ENCODE measurements around the gene MRPS12.

MRPS12 gene

DNA sequence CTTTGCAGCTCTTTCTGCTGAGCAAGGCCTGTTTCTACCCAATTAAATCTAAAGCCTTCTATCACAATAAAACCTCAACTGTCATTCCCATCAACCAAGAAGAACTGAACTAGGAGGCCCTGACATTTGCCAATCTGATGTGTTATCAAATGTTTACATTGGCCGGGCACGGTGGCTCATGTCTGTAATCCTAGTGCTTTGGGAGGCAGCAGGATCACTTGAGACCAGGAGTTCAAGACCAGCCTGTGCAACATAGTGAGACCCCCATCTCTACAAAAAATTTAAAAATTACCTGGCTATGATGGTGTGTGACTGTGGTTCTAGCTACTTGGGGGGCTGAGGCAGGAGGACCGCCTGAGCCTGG lies 47.6 kb downstream of the MRPS12 start:
- peak overlapping the region; percentile 8 for H3K27ac ChIP-seq
- TF ChIP-seq ZFX (IDR thresholded peaks at IDR 0.05): no peak
- TF ChIP-seq, protein P1, sequence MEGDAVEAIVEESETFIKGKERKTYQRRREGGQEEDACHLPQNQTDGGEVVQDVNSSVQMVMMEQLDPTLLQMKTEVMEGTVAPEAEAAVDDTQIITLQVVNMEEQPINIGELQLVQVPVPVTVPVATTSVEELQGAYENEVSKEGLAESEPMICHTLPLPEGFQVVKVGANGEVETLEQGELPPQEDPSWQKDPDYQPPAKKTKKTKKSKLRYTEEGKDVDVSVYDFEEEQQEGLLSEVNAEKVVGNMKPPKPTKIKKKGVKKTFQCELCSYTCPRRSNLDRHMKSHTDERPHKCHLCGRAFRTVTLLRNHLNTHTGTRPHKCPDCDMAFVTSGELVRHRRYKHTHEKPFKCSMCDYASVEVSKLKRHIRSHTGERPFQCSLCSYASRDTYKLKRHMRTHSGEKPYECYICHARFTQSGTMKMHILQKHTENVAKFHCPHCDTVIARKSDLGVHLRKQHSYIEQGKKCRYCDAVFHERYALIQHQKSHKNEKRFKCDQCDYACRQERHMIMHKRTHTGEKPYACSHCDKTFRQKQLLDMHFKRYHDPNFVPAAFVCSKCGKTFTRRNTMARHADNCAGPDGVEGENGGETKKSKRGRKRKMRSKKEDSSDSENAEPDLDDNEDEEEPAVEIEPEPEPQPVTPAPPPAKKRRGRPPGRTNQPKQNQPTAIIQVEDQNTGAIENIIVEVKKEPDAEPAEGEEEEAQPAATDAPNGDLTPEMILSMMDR (conservative IDR thresholded peaks at IDR 0.05): no peak

DNA sequence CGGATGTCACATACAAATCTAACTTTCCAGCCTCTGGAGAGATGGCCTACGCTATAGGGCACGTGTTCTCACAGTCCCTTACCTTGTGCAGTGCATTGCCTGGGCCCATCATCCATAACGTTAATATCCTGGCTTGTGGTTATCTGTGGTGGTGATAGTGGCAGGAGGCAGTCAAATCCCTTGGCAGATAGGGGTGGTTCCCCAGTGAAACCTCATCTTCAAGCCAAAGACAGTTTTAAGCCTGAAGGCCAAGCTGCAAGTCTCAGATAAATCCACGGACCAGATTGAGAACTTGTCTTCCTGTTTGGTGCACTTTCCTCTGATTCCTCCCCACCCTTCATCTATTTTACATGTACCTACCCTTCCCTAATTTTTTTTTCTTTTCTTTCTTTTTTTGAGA lies 49.1 kb downstream of the MRPS12 start:
- H3K27ac ChIP-seq: no peak overlapping the region
- TF ChIP-seq ZFX (IDR thresholded peaks at IDR 0.05): no peak
- TF ChIP-seq, protein P1 (conservative IDR thresholded peaks at IDR 0.05): no peak

DNA sequence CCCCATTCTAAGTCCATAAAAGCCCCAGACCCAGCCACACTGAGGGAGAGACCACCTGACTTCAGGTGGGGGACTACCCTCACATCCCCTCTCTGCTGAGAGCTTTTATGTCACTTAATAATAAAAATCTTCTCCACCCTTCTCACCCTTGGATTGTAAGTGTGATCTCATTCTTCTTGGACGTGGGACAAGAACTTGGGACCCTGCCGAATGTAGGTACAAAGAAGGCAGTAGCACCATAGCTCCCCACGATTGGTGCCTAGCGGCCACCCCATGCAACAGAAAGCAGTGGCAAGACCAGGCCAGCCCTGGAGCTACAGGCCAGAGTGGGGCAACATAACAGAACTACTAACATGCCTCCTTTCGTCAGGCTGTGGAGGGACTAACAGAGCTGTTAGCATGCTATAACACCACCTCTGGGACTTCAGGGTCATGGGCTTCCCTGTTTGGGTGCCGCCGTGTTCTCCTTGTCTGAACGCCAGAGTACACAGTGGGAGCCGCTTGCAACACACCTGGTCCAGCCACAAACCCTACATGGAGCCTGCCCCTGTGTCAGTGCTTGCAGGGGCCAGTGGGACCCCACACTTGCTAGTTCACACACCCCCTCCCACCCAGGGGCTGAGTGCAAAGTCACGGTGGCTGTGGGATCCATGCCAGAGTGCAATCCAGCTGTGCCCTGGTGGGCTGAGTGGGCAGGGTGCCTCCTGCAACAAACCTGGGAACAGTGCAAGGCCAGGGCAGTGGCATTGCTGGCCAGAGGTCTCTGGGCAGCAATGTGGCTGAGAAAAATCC lies 50.0 kb downstream of the MRPS12 start:
- TF ChIP-seq, protein P1 (conservative IDR thresholded peaks at IDR 0.05): no peak
- no peak for TF ChIP-seq ZFX (IDR thresholded peaks at IDR 0.05)
- no peak overlapping the region for H3K27ac ChIP-seq
